T47D (cell line): ENCODE results near the gene PIP5KL1.

ENCODE experiments used
- DNase-seq, 2 experiments: peaks; one replicate each; pipeline versions ENCODE4 v3.0.0 to v3.0.0-alpha.2; 2011 to 2012; ENCODE audit warnings: low read depth in 1 of 2, low spot score in 1 of 2
- JUND ChIP-seq: IDR thresholded peaks from 2 replicates; pipeline ENCODE4 v1.6.1; 2012; ENCODE audit warnings: low read depth
- in situ Hi-C: cut with HindIII; loops from 2 replicates; pipeline ENCODE4 v1.10.0; 2016; ENCODE audit warnings: low sequenced_read_pairs, low pct_unique_long_range_greater_than_20kb

The PIP5KL1 gene

GRCh38 chr9:127870887-127871286 is 59.7 kb downstream of the PIP5KL1 start:
- no peak for DNase-seq
- in situ Hi-C loops = no loop called here
- TF ChIP-seq JUND = no peak
